GM19468 (cell line): Measurements from ENCODE around the gene KLF5.
"Not testable (repeated sequence)": the region's sequence is repeated elsewhere in the genome, so short reads cannot be mapped to it uniquely, and the experiment has no call there.

Source experiments
- ATAC-seq: cut with Tn5 transposase; IDR thresholded peaks from one replicate; pipeline ENCODE4 v1.9.1; 2021; ENCODE audit warnings: mild to moderate bottlenecking, moderate library complexity, moderate number of reproducible peaks; ENCODE audit not compliant: unreplicated experiment; ENCODE audit errors: extremely low read depth

KLF5 gene

GRCh38 chr13:73081256-73081915 is 22.6 kb downstream of the KLF5 start:
- ATAC-seq: no peak

- no peak for ATAC-seq
Measured at GRCh38 chr13:73082471-73082870, 23.7 kb downstream of the KLF5 start.

GRCh38 chr13:73082895-73083294 is 24.1 kb downstream of the KLF5 start:
- no peak for ATAC-seq

- no peak for ATAC-seq
Measured at GRCh38 chr13:73088332-73088935, 29.6 kb downstream of the KLF5 start.

GRCh38 chr13:73089213-73089612 is 30.4 kb downstream of the KLF5 start:
- ATAC-seq: no peak

GRCh38 chr13:73090116-73090822 is 31.5 kb downstream of the KLF5 start:
- ATAC-seq: no peak

- no peak for ATAC-seq
Measured at GRCh38 chr13:73090823-73091187, 32.0 kb downstream of the KLF5 start.

GRCh38 chr13:73092829-73093228 is 34.0 kb downstream of the KLF5 start:
- no peak for ATAC-seq

GRCh38 chr13:73096173-73096572 is 37.4 kb downstream of the KLF5 start:
- no peak for ATAC-seq

- no peak for ATAC-seq
Measured at GRCh38 chr13:73096638-73097037, 37.8 kb downstream of the KLF5 start.

- ATAC-seq: not testable (repeated sequence)
Measured at GRCh38 chr13:73100781-73101180, 42.0 kb downstream of the KLF5 start.

- no peak for ATAC-seq
Measured at GRCh38 chr13:73101351-73102007, 42.7 kb downstream of the KLF5 start.

GRCh38 chr13:73103238-73103637 is 44.4 kb downstream of the KLF5 start:
- no peak for ATAC-seq

GRCh38 chr13:73106513-73107178 is 47.8 kb downstream of the KLF5 start:
- ATAC-seq: no peak

- no peak for ATAC-seq
Measured at GRCh38 chr13:73107481-73107880, 48.7 kb downstream of the KLF5 start.

GRCh38 chr13:73107970-73108369 is 49.2 kb downstream of the KLF5 start:
- ATAC-seq: no peak

- ATAC-seq: no peak
Measured at GRCh38 chr13:73109288-73109899, 50.6 kb downstream of the KLF5 start.

GRCh38 chr13:73109969-73110368 is 51.2 kb downstream of the KLF5 start:
- ATAC-seq: no peak

- no peak for ATAC-seq
Measured at GRCh38 chr13:73110814-73111213, 52.0 kb downstream of the KLF5 start.

- ATAC-seq: no peak
Measured at GRCh38 chr13:73111331-73111730, 52.5 kb downstream of the KLF5 start.
